Glutamatergic neuron (in vitro differentiated cells): ENCODE data around the gene CBFA2T3. TPM values are rescaled to one million over a fixed set of nuclear protein-coding genes. Genes with fewer than 3 reads are reported as not detected.

Source experiments
- DNase-seq: peaks from one replicate; pipeline ENCODE4 v3.0.0; 2022
- H3K27ac Mint-ChIP-seq: one replicate; pipeline ENCODE4 v1.8.0; 2020; ENCODE audit warnings: mild to moderate bottlenecking, mixed read lengths, inconsistent platforms; ENCODE audit not compliant: unreplicated experiment
- H3K27me3 Mint-ChIP-seq: one replicate; pipeline ENCODE4 v1.8.0; 2020; ENCODE audit warnings: mild to moderate bottlenecking, moderate library complexity, mixed read lengths, inconsistent platforms; ENCODE audit not compliant: unreplicated experiment
- H3K36me3 Mint-ChIP-seq: one replicate; pipeline ENCODE4 v1.8.0; 2020; ENCODE audit warnings: mild to moderate bottlenecking, mixed read lengths, inconsistent platforms; ENCODE audit not compliant: unreplicated experiment
- H3K4me1 Mint-ChIP-seq: one replicate; pipeline ENCODE4 v1.8.0; 2020; ENCODE audit warnings: mild to moderate bottlenecking, low read depth, mixed read lengths, inconsistent platforms; ENCODE audit not compliant: unreplicated experiment
- H3K4me3 Mint-ChIP-seq: one replicate; pipeline ENCODE4 v1.8.0; 2020; ENCODE audit warnings: mild to moderate bottlenecking, mixed read lengths, inconsistent platforms; ENCODE audit not compliant: unreplicated experiment
- H3K9me3 Mint-ChIP-seq: one replicate; pipeline ENCODE4 v1.8.0; 2020; ENCODE audit warnings: mild to moderate bottlenecking, moderate library complexity, mixed read lengths, inconsistent platforms; ENCODE audit not compliant: unreplicated experiment
- CTCF ChIP-seq: fragments of 200-600 bp; sonication (generic); IDR thresholded peaks from one replicate; pipeline ENCODE4 v1.5.0; 2021; ENCODE audit not compliant: partially characterized antibody, unreplicated experiment
- total RNA-seq: library from RNA; stranded (reverse); fragmentation: NEBNext Ultra II Directional; extraction: Animal tissue kit (Norgen Biotek cat#: 25700); gene quantifications from one replicate; pipeline ENCODE4 v1.2.1, GENCODE V29; 2021; ENCODE audit not compliant: unreplicated experiment

Gene CBFA2T3
- total RNA-seq, 1 donor from 2014 or later = 126 TPM

DNA sequence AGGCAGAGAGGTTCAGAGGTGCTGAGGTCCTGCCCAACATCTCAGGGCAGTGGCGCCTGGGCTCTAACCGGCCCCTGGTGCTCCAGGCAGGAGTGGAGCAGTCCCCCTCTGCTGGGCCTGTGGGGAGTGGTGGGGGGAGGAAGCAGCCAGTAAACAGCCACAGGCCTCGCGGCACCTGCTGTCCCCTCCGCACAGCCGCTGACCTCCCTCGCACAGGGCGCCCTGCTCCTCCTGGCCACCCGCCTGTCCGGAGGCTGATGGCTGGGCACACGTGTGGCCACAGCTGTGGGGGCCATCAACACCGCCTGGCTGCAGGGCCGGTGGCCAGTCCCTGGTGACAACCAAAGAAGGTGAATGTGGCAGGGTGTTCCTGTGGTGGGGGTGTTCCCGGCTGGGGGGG, 73.7 kb downstream of the CBFA2T3 start:
- no peak for TF ChIP-seq CTCF
- Mint-ChIP-seq H3K27ac (no peak overlapping the region), H3K27me3 (peaks cover 5% of the 10 kb centered on the region), H3K9me3 (peaks cover 2% of the 10 kb centered on the region), H3K36me3 (no peaks in the 10 kb centered on the region), H3K4me1 (peaks cover 8% of the 10 kb centered on the region), H3K4me3 (no peak overlapping the region)
- DNase-seq = no peak

GRCh38 chr16:88902744-88903143, 74.3 kb downstream of the CBFA2T3 start:
- Mint-ChIP-seq H3K4me1 (peaks cover 5% of the 10 kb centered on the region), H3K27ac (no peak overlapping the region), H3K4me3 (no peak overlapping the region), H3K27me3 (peaks cover 1% of the 10 kb centered on the region), H3K36me3 (no peaks in the 10 kb centered on the region), H3K9me3 (peaks cover 2% of the 10 kb centered on the region)
- DNase-seq = no peak
- TF ChIP-seq CTCF = no peak

DNA sequence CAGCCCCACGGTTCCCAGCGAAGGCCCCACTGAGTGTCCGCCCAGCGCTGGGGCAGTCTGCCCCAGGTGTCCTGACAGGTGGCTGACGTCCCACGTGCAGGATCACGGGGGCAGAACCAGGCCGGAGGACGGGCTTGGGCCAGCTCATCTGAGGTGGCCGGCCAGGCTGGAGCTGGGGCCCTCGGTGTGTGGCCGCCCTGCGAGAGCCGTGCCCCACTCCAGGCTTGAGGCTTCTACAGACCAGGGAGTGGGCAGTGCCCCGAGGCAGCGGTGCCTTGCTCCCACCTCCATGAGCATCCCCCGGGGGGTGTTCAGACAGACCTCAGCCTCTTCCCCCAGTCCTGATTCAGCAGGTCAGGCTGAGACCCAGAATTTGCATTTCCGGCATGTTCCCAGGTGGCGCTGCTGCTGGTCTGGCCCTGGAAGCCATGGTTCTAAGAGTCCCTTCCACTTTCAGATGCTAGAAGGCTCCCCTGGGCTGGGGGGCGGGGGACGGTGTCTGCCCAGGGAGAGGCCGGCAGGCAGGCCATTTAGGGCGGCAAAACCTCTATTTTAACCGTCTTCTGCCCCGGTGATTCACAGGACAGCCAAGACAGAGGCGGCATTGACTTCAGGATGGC, 75.2 kb downstream of the CBFA2T3 start:
- Mint-ChIP-seq H3K4me1 (peaks cover 3% of the 10 kb centered on the region), H3K27me3 (no peaks in the 10 kb centered on the region), H3K36me3 (no peaks in the 10 kb centered on the region), H3K9me3 (peaks cover 2% of the 10 kb centered on the region), H3K4me3 (no peak overlapping the region), H3K27ac (no peak overlapping the region)
- DNase-seq = no peak
- no peak for TF ChIP-seq CTCF

DNA sequence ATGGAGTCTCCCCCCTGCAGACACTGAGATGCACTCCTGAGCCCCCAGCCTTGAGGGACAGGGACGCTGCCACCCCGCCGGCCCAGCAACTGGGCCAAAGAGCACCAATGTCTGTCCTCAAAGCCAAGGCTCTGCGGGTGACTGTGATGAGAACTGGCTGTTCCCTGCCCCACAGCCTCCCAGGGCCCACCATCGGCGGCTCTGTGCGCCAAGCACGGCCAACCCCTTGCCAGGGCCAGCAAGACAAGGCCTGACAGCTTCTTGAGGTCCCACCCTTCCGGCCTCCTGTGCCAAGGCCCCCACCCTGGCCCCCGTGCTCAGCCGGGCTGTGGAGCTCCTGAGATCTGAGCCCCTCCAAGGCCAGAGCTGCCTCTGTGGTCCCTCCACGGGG, 76.3 kb downstream of the CBFA2T3 start:
- no peak for DNase-seq
- no peak for TF ChIP-seq CTCF
- Mint-ChIP-seq H3K27ac (no peak overlapping the region), H3K4me1 (peaks cover 3% of the 10 kb centered on the region), H3K4me3 (no peak overlapping the region), H3K9me3 (peaks cover 3% of the 10 kb centered on the region), H3K27me3 (peaks cover 2% of the 10 kb centered on the region), H3K36me3 (no peaks in the 10 kb centered on the region)

- H3K9me3 Mint-ChIP-seq = peaks cover 3% of the 10 kb centered on the region
- no peaks in the 10 kb centered on the region for H3K36me3 Mint-ChIP-seq
- peaks cover 2% of the 10 kb centered on the region for H3K27me3 Mint-ChIP-seq
- H3K4me3 Mint-ChIP-seq = no peak overlapping the region
- no peak for DNase-seq
- no peak overlapping the region for H3K27ac Mint-ChIP-seq
- H3K4me1 Mint-ChIP-seq = peaks cover 3% of the 10 kb centered on the region
- TF ChIP-seq CTCF = no peak
Measured at GRCh38 chr16:88899901-88900661, 76.9 kb downstream of the CBFA2T3 start.
